MM.1S (cell line): Measurements from ENCODE around the gene PI4KB.

Experiments used
- EZH2 ChIP-seq: fragments of 300-600 bp; sonication (generic); optimal IDR thresholded peaks from 2 replicates; pipeline ENCODE3; 2017; ENCODE audit warnings: low read depth, mild to moderate bottlenecking, antibody characterized with exemption, low read length, mixed read lengths
- EZH2phosphoT487 ChIP-seq: fragments of 300-600 bp; sonication (generic); IDR thresholded peaks from 2 replicates; pipeline ENCODE4 v1.6.1; 2018; ENCODE audit warnings: antibody characterized with exemption, low read length
- TF ChIP-seq, protein P1 (sequence below): fragments of 300-600 bp; sonication (generic); IDR thresholded peaks from 2 replicates; pipeline ENCODE4 v1.5.1; 2016; ENCODE audit warnings: antibody characterized with exemption, low read length, mixed read lengths

GRCh38 chr1:151352021-151352718 is 25.0 kb upstream of the PI4KB start:
- TF ChIP-seq, protein P1, sequence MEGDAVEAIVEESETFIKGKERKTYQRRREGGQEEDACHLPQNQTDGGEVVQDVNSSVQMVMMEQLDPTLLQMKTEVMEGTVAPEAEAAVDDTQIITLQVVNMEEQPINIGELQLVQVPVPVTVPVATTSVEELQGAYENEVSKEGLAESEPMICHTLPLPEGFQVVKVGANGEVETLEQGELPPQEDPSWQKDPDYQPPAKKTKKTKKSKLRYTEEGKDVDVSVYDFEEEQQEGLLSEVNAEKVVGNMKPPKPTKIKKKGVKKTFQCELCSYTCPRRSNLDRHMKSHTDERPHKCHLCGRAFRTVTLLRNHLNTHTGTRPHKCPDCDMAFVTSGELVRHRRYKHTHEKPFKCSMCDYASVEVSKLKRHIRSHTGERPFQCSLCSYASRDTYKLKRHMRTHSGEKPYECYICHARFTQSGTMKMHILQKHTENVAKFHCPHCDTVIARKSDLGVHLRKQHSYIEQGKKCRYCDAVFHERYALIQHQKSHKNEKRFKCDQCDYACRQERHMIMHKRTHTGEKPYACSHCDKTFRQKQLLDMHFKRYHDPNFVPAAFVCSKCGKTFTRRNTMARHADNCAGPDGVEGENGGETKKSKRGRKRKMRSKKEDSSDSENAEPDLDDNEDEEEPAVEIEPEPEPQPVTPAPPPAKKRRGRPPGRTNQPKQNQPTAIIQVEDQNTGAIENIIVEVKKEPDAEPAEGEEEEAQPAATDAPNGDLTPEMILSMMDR, result no peak
- TF ChIP-seq EZH2phosphoT487 (no peak), EZH2 (no peak)
